GM23248 (cell line): ENCODE results near the gene LCMT2. TPM values are rescaled to one million over a fixed set of nuclear protein-coding genes. Genes with fewer than 3 reads are reported as not detected.

Experiments used
- DNase-seq: peaks from one replicate; pipeline ENCODE4 v3.0.0-alpha.2; 2015
- H2AFZ ChIP-seq: fragments of 200-600 bp; sonication (generic); 2 replicates; pipeline ENCODE4 v1.6.1; 2016; ENCODE audit warnings: antibody characterized with exemption
- H3F3A ChIP-seq: fragments of 200-600 bp; sonication (generic); 2 replicates; pipeline ENCODE4 v1.6.1; 2016; ENCODE audit warnings: mild to moderate bottlenecking, antibody characterized with exemption, mixed run types; ENCODE audit not compliant: insufficient read depth
- H3K27ac ChIP-seq: fragments of 200-600 bp; sonication (generic); 2 replicates; pipeline ENCODE4 v1.5.1; 2016; ENCODE audit warnings: mild to moderate bottlenecking
- H3K27me3 ChIP-seq: fragments of 200-600 bp; sonication (generic); replicated peaks from 2 replicates; pipeline ENCODE4 v1.6.1; 2016; ENCODE audit warnings: mild to moderate bottlenecking; ENCODE audit not compliant: insufficient read depth
- H3K36me3 ChIP-seq: fragments of 200-600 bp; sonication (generic); 2 replicates; pipeline ENCODE4 v1.6.1; 2016; ENCODE audit warnings: low read depth, mild to moderate bottlenecking
- H3K4me1 ChIP-seq: fragments of 200-600 bp; sonication (generic); 2 replicates; pipeline ENCODE4 v1.6.1; 2016; ENCODE audit warnings: mild to moderate bottlenecking; ENCODE audit not compliant: insufficient read depth
- H3K4me2 ChIP-seq: fragments of 200-600 bp; sonication (generic); one replicate; pipeline ENCODE4 v1.6.1; 2016; ENCODE audit warnings: mild to moderate bottlenecking; ENCODE audit not compliant: unreplicated experiment
- H3K4me3 ChIP-seq: fragments of 200-600 bp; sonication (generic); 2 replicates; pipeline ENCODE4 v1.5.1; 2016; ENCODE audit warnings: mild to moderate bottlenecking
- H3K79me2 ChIP-seq: fragments of 200-600 bp; sonication (generic); 2 replicates; pipeline ENCODE4 v1.6.1; 2016; ENCODE audit warnings: mild to moderate bottlenecking; ENCODE audit not compliant: insufficient read depth
- H3K9ac ChIP-seq: fragments of 200-600 bp; sonication (generic); 2 replicates; pipeline ENCODE4 v1.6.1; 2016; ENCODE audit warnings: mild to moderate bottlenecking
- H3K9me2 ChIP-seq: fragments of 200-600 bp; sonication (generic); 2 replicates; pipeline ENCODE4 v1.6.1; 2016; ENCODE audit warnings: mixed run types, mild to moderate bottlenecking, moderate library complexity; ENCODE audit not compliant: insufficient read depth
- H3K9me3 ChIP-seq: fragments of 200-600 bp; sonication (generic); one replicate; pipeline ENCODE4 v1.6.1; 2017; ENCODE audit warnings: low read depth
- H4K20me1 ChIP-seq: fragments of 200-600 bp; sonication (generic); 2 replicates; pipeline ENCODE4 v1.6.0; 2016; ENCODE audit not compliant: insufficient read depth
- EZH2 ChIP-seq: fragments of 200-600 bp; sonication (generic); IDR thresholded peaks from 2 replicates; pipeline ENCODE4 v1.6.1; 2018; ENCODE audit warnings: antibody characterized with exemption, mild to moderate bottlenecking; ENCODE audit not compliant: insufficient read depth, poor library complexity, severe bottlenecking
- EZH2phosphoT487 ChIP-seq: fragments of 200-600 bp; sonication (generic); IDR thresholded peaks from 2 replicates; pipeline ENCODE4 v1.6.1; 2018; ENCODE audit warnings: antibody characterized with exemption, moderate library complexity, mild to moderate bottlenecking, low read depth; ENCODE audit not compliant: insufficient read depth
- whole genome bisulfite sequencing, 2 experiments: methylation state at CpG; one replicate each; pipeline ENCODE4 v1.1.6; 2015 to 2017; ENCODE audit warnings: low lambda C conversion rate in 2 of 2, low coverage in 1 of 2; ENCODE audit errors: missing lambda C conversion rate in 2 of 2; 5-methylcytosine and 5-hydroxymethylcytosine counted together
- in situ Hi-C: fragments of 300-500 bp; cut with MboI; formaldehyde crosslinking; loops from 2 replicates; pipeline ENCODE4 v1.15.0; 2020
- polyA plus RNA-seq: library from polyadenylated mRNA; unstranded; fragments of >200 nt; fragmentation: Nextera tagmentation; extraction: Ambion mirVana; gene quantifications from 2 replicates; pipeline ENCODE4 v1.2.1, GENCODE V29; 2016
- total RNA-seq: library from RNA; depleted of rRNA; stranded (reverse); fragments of >200 nt; shearing (Covaris generic); gene quantifications from 2 replicates; pipeline ENCODE4 v1.2.3, GENCODE V29; 2014

Gene LCMT2
- total and polyA plus RNA-seq, 2 experiments from 2014 or later, result 7.7 to 8.4 TPM

- Histone ChIP-seq H3K4me1 (no peaks in the 10 kb centered on the region), H3K9me3 (no peaks in the 10 kb centered on the region), H4K20me1 (no peaks in the 10 kb centered on the region), H2AFZ (no peak overlapping the region), H3K9ac (no peak overlapping the region), H3K4me3 (no peak overlapping the region), H3F3A (no peaks in the 10 kb centered on the region), H3K27ac (no peak overlapping the region), H3K79me2 (no peaks in the 10 kb centered on the region), H3K27me3 (peaks cover 3% of the 10 kb centered on the region), H3K4me2 (no peak overlapping the region), H3K36me3 (no peaks in the 10 kb centered on the region), H3K9me2 (no peaks in the 10 kb centered on the region)
- whole genome bisulfite sequencing, 2 experiments, result 93 to 100% methylated on average over 1 of the region's 1 CpG
- DNase-seq, result no peak
- TF ChIP-seq EZH2, result no peak
- no peak for TF ChIP-seq EZH2phosphoT487
- in situ Hi-C loops, result no loop called here
Observed at GRCh38 chr15:43316971-43317346, 13.4 kb downstream of the LCMT2 start.

GRCh38 chr15:43316016-43316970 is 14.1 kb downstream of the LCMT2 start:
- no peak overlapping the region for H3K9ac ChIP-seq
- TF ChIP-seq EZH2, result no peak
- no peak for TF ChIP-seq EZH2phosphoT487
- no peaks in the 10 kb centered on the region for H3K36me3 ChIP-seq
- H3K27me3 ChIP-seq, result peaks cover 3% of the 10 kb centered on the region
- 16 to 18% methylated on average over 6 of the region's 6 CpGs for WGBS, 2 experiments
- H3F3A ChIP-seq, result no peaks in the 10 kb centered on the region
- H3K79me2 ChIP-seq, result no peaks in the 10 kb centered on the region
- H3K27ac ChIP-seq, result no peak overlapping the region
- no peaks in the 10 kb centered on the region for H3K4me1 ChIP-seq
- no peak for DNase-seq
- no peak overlapping the region for H3K4me2 ChIP-seq
- H3K4me3 ChIP-seq, result no peak overlapping the region
- H2AFZ ChIP-seq, result no peak overlapping the region
- no peaks in the 10 kb centered on the region for H3K9me3 ChIP-seq
- H3K9me2 ChIP-seq, result no peaks in the 10 kb centered on the region
- in situ Hi-C loops, result no loop called here
- H4K20me1 ChIP-seq, result no peaks in the 10 kb centered on the region

- H3K9ac ChIP-seq, result no peak overlapping the region
- H3K9me3 ChIP-seq, result no peaks in the 10 kb centered on the region
- no peak overlapping the region for H3K4me3 ChIP-seq
- no peaks in the 10 kb centered on the region for H3K79me2 ChIP-seq
- no peaks in the 10 kb centered on the region for H3K9me2 ChIP-seq
- H3K4me2 ChIP-seq, result no peak overlapping the region
- H3K27me3 ChIP-seq, result peaks cover 17% of the 10 kb centered on the region
- no peaks in the 10 kb centered on the region for H3K4me1 ChIP-seq
- no peaks in the 10 kb centered on the region for H3F3A ChIP-seq
- H2AFZ ChIP-seq, result no peak overlapping the region
- no peaks in the 10 kb centered on the region for H3K36me3 ChIP-seq
- no peak overlapping the region for H3K27ac ChIP-seq
- no peak for DNase-seq
- in situ Hi-C loops, result no loop called here
- no peak for TF ChIP-seq EZH2
- TF ChIP-seq EZH2phosphoT487, result no peak
- no peaks in the 10 kb centered on the region for H4K20me1 ChIP-seq
- 63 to 67% methylated on average over 3 of the region's 3 CpGs for WGBS, 2 experiments
Observed at GRCh38 chr15:43314171-43314570, 16.2 kb downstream of the LCMT2 start.

- Histone ChIP-seq H3K9me3 (no peaks in the 10 kb centered on the region), H3K4me3 (no peak overlapping the region), H3K4me1 (no peaks in the 10 kb centered on the region), H2AFZ (no peak overlapping the region), H3K9me2 (no peaks in the 10 kb centered on the region), H3K27me3 (peaks cover 28% of the 10 kb centered on the region), H3K36me3 (no peaks in the 10 kb centered on the region), H3K9ac (no peak overlapping the region), H3F3A (no peaks in the 10 kb centered on the region), H4K20me1 (no peaks in the 10 kb centered on the region), H3K79me2 (no peaks in the 10 kb centered on the region), H3K27ac (no peak overlapping the region), H3K4me2 (no peak overlapping the region)
- TF ChIP-seq EZH2, result no peak
- TF ChIP-seq EZH2phosphoT487, result no peak
- DNase-seq, result no peak
- in situ Hi-C loops, result no loop called here
- WGBS, 2 experiments, result 58 to 64% methylated on average over 4 of the region's 4 CpGs
Observed at GRCh38 chr15:43312378-43312777, 18.0 kb downstream of the LCMT2 start.
